ENCODE data around the gene CTNNA3. TPM values are rescaled to one million over a fixed set of nuclear protein-coding genes. Genes with fewer than 3 reads are reported as not detected.

CTNNA3 gene
- total and polyA plus RNA-seq, 12 donors, result 0.03 to 14.4 (median 0.47) TPM; not detected in 1

GRCh38 chr10:66071907-66072306 lies 1624.1 kb downstream of the CTNNA3 start:
- no peak for TF ChIP-seq POLR2A (IDR thresholded peaks at IDR 0.05)
- TF ChIP-seq CTCF (IDR thresholded peaks at IDR 0.05), result no peak
- no peak overlapping the region for H3K27ac ChIP-seq
- H3K27me3 ChIP-seq, result no peaks in the 10 kb centered on the region
- H3K36me3 ChIP-seq (replicated peaks in 1 of 2), result no peaks in the 10 kb centered on the region
- no peaks in the 10 kb centered on the region for H3K4me1 ChIP-seq (replicated peaks in 1 of 2)
- H3K4me3 ChIP-seq, result no peak overlapping the region
- H3K9me3 ChIP-seq (replicated peaks in 1 of 3), result no peaks in the 10 kb centered on the region
- intact Hi-C loops (cut with DNase I), result no loop called here
- no peak for DNase-seq
- 74 to 77% (median 74%) methylated on average over 2 of the region's 2 CpGs for whole genome bisulfite sequencing, 4 donors

GRCh38 chr10:66058594-66058993 lies 1637.4 kb downstream of the CTNNA3 start:
- no peak for TF ChIP-seq POLR2A (IDR thresholded peaks at IDR 0.05)
- TF ChIP-seq CTCF (IDR thresholded peaks at IDR 0.05), result no peak
- H3K27me3 ChIP-seq, result no peaks in the 10 kb centered on the region
- H3K4me3 ChIP-seq, result no peak overlapping the region
- intact Hi-C loops (cut with DNase I), result no loop called here
- H3K4me1 ChIP-seq (replicated peaks in 1 of 2), result no peaks in the 10 kb centered on the region
- no peak overlapping the region for H3K27ac ChIP-seq
- H3K36me3 ChIP-seq (replicated peaks in 1 of 2), result no peaks in the 10 kb centered on the region
- no peaks in the 10 kb centered on the region for H3K9me3 ChIP-seq (replicated peaks in 1 of 3)
- no peak for DNase-seq

DNA sequence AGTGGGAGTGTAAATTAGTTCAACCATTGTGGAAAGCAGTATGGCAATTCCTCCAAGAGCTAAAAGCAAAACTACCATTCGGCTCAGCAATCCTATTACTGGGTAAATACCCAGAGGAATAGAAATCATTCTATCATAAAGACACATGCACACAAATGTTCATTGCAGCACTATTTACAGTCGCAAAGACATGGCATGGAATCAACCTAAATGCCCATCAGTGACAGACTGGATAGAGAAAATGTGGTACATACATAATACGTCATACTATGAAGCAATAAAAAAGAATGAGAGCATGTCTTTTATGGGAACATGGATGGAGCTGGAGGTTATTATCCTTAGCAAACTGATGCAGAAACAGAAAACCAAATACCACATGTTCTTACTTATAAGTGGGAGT lies 1646.7 kb downstream of the CTNNA3 start:
- TF ChIP-seq POLR2A (IDR thresholded peaks at IDR 0.05) (no peak), CTCF (IDR thresholded peaks at IDR 0.05) (no peak)
- 71 to 87% (median 76%) methylated on average over 3 of the region's 3 CpGs for WGBS, 4 donors

GRCh38 chr10:66045859-66046258 lies 1650.1 kb downstream of the CTNNA3 start:
- WGBS, 4 donors, result 65 to 88% (median 77%) methylated on average over 1 of the region's 1 CpG
- Histone ChIP-seq H3K27me3 (no peaks in the 10 kb centered on the region), H3K9me3 (replicated peaks in 1 of 3) (no peaks in the 10 kb centered on the region), H3K36me3 (replicated peaks in 1 of 2) (no peaks in the 10 kb centered on the region), H3K27ac (no peak overlapping the region), H3K4me1 (replicated peaks in 1 of 2) (no peaks in the 10 kb centered on the region), H3K4me3 (no peak overlapping the region)
- intact Hi-C loops (cut with DNase I), result no loop called here
- DNase-seq, result no peak
- TF ChIP-seq POLR2A (IDR thresholded peaks at IDR 0.05) (no peak), CTCF (IDR thresholded peaks at IDR 0.05) (no peak)

More for the DNA sequence above, 1646.7 kb downstream of the CTNNA3 start:
- Histone ChIP-seq H3K36me3 (replicated peaks in 1 of 2) (no peaks in the 10 kb centered on the region), H3K27ac (no peak overlapping the region), H3K4me1 (replicated peaks in 1 of 2) (no peaks in the 10 kb centered on the region), H3K27me3 (no peaks in the 10 kb centered on the region), H3K4me3 (no peak overlapping the region), H3K9me3 (replicated peaks in 1 of 3) (no peaks in the 10 kb centered on the region)
- intact Hi-C loops (cut with DNase I), result no loop called here
- DNase-seq, result no peak
